Transverse colon (tissue), 3 donors: Measurements from ENCODE around the gene MND1.

ENCODE experiments used
- POLR2A ChIP-seq: fragments of 450-650 bp; IDR thresholded peaks from one replicate; pipeline ENCODE4 v1.6.1; 2016; ENCODE audit warnings: antibody characterized with exemption, mild to moderate bottlenecking, moderate library complexity
- TF ChIP-seq, protein P1 (sequence below), 5 experiments: fragments of 200-600 bp in 3 of 5; fragments of 450-650 bp in 2 of 5; sonication (generic) in 3 of 5; IDR thresholded peaks; 1 replicate in 2 of 5; 2 replicates in 3 of 5; pipeline ENCODE4 v1.5.1; 2016 to 2017; ENCODE audit warnings: antibody characterized with exemption in 5 of 5, inconsistent platforms in 3 of 5, mild to moderate bottlenecking in 2 of 5, moderate library complexity in 1 of 5

DNA sequence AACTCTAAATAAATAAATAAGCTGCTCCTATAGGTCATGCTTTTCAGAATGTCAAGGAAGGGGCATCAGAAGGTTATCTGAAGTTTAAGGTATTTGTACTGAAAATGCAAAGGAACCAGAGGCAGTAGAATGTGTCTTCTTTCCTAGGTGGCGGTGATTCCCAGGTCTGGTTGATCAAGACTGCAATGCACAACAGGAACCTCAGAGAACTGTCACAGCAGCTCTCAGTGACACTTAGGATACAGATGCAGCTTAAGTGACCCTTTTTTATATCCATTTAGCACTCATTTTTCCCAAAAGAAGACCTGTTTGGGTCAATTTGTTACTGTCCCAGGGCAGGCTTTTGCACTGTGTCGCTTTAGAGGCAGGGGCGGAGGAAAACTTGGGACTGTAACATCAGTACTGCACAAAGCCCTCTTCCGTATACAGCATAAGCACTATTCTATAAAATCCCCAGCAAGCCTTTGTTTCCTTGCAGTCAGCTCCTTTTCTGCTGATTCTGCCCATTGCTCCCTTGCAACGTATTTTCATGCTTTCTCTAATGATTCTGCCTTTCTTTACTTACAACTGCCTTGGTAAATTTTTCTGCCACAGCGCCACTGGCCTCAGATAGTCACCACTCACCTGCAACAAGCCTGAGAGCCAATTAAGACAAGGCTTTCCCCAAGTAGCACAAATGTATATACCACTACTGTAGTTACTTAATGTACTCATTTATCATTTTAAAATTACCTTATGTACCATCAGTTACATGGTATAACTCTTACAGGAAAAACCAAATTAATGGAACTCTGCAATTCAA lies 1.5 kb upstream of the MND1 start:
- TF ChIP-seq POLR2A = no peak
- TF ChIP-seq, protein P1, sequence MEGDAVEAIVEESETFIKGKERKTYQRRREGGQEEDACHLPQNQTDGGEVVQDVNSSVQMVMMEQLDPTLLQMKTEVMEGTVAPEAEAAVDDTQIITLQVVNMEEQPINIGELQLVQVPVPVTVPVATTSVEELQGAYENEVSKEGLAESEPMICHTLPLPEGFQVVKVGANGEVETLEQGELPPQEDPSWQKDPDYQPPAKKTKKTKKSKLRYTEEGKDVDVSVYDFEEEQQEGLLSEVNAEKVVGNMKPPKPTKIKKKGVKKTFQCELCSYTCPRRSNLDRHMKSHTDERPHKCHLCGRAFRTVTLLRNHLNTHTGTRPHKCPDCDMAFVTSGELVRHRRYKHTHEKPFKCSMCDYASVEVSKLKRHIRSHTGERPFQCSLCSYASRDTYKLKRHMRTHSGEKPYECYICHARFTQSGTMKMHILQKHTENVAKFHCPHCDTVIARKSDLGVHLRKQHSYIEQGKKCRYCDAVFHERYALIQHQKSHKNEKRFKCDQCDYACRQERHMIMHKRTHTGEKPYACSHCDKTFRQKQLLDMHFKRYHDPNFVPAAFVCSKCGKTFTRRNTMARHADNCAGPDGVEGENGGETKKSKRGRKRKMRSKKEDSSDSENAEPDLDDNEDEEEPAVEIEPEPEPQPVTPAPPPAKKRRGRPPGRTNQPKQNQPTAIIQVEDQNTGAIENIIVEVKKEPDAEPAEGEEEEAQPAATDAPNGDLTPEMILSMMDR (IDR thresholded peaks at IDR 0.05) = no peak
